Activated CD4-positive, alpha-beta T cell treated with anti-CD3 and anti-CD28 coated beads, Interleukin-2, amount 50 U/mL, for 1 hour (primary cell): ENCODE results near the gene UBD.

ENCODE experiments used
- DNase-seq: peaks from one replicate; pipeline ENCODE4 v3.0.0-alpha.2; 2020

Gene UBD

GRCh38 chr6:29559524-29560287 lies at the start of gene UBD:
Gene UBD (minus strand): TSS chr6:29559732. CDS start chr6:29559701, 31 bp downstream.
- DNase-seq, result no peak

- no peak for DNase-seq
These were observed 48.6 kb upstream of the UBD start for GRCh38 chr6:29608131-29608530.

- no peak for DNase-seq
These were observed 44.4 kb upstream of the UBD start for GRCh38 chr6:29603930-29604329.

GRCh38 chr6:29603456-29603855 lies 43.9 kb upstream of the UBD start:
- DNase-seq, result no peak

GRCh38 chr6:29602564-29603361 lies 43.2 kb upstream of the UBD start:
- DNase-seq, result no peak

- no peak for DNase-seq
These were observed 38.7 kb upstream of the UBD start for GRCh38 chr6:29598172-29598747.

- DNase-seq, result no peak
These were observed 37.7 kb upstream of the UBD start for GRCh38 chr6:29597184-29597583.

- no peak for DNase-seq
These were observed 36.9 kb upstream of the UBD start for GRCh38 chr6:29596381-29596900.

- DNase-seq, result no peak
These were observed 33.8 kb upstream of the UBD start for GRCh38 chr6:29593199-29593855.

- DNase-seq, result no peak
These were observed 32.1 kb upstream of the UBD start for GRCh38 chr6:29591677-29592076.

GRCh38 chr6:29590218-29590808 lies 30.8 kb upstream of the UBD start:
- DNase-seq, result no peak

- DNase-seq, result peak; percentile 47
These were observed 30.0 kb upstream of the UBD start for GRCh38 chr6:29589423-29590048.

GRCh38 chr6:29584821-29585220 lies 25.3 kb upstream of the UBD start, which contains the start of gene OR2H2:
Gene OR2H2 (plus strand): TSS chr6:29585121. CDS start chr6:29587945, 2,824 bp downstream.
- no peak for DNase-seq

- DNase-seq, result no peak
These were observed 18.0 kb upstream of the UBD start for GRCh38 chr6:29577544-29577943.

GRCh38 chr6:29576056-29576455 lies 16.5 kb upstream of the UBD start:
- no peak for DNase-seq

GRCh38 chr6:29567991-29568390 lies 8.5 kb upstream of the UBD start:
- no peak for DNase-seq

- DNase-seq, result no peak
These were observed 8.0 kb upstream of the UBD start for GRCh38 chr6:29567541-29567940.

- no peak for DNase-seq
These were observed 7.3 kb upstream of the UBD start for GRCh38 chr6:29566856-29567255.

- no peak for DNase-seq
These were observed 5.3 kb upstream of the UBD start for GRCh38 chr6:29564875-29565274.

- no peak for DNase-seq
These were observed 4.0 kb upstream of the UBD start for GRCh38 chr6:29563435-29563965.

GRCh38 chr6:29561606-29562181 lies 2.2 kb upstream of the UBD start:
- DNase-seq, result no peak
